CD4-positive, alpha-beta T cell treated with Interleukin-17A for 4 hours (primary cell): ENCODE measurements around the gene ITPK1.
"Not testable (repeated sequence)": the region's sequence is repeated elsewhere in the genome, so short reads cannot be mapped to it uniquely, and the experiment has no call there.

Experiments
- DNase-seq: peaks from one replicate; pipeline ENCODE4 v3.0.0-alpha.2; 2020; ENCODE audit warnings: mixed read lengths

Gene ITPK1

DNA sequence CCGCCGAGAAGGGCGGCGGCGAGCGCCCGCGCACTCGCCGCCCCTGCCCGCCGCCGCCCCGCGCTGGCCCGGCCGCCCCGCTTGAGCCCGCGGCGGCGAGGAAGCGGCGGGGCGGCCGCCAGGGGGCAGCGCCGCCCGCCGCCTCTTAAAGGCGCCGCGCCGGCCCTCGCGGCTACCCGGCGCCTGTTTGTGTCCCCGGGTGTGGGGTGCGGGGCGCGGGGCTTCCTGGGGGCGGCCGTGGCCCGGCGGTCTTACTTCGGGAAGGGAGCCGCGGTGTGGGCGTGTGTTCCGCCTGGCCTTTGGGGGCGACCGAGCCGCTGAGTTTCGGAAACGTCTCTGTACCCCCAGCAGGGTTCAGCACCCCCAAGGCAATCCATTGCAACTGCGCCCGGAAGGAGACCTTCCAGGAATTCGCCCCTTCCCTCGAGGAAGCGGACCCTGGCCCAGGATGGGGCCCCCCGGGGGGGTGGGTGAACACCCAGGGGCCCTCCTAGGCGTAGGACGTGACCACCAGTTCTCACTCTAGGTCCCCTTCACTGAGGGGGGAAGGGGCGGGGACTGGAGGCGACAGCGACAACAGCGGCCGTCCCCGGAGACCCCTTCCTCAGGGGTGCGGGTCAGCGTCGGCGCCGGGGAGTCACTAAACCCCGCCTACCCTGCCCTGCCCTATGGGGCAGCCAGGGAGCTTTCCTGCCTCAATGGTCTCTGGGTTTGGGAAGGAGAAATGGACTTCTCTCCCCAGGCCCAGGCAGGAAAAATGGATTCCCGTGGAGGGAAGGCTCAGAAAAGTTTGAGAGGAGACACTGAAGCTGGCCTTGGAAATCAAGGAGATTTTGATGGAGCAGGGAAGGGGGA, at the start of gene ITPK1:
Gene ITPK1, minus strand, starts transcription at position 105 of the 855 bp plus-strand sequence. CDS start 762 bp downstream, outside the sequence.
- peak; percentile 67 for DNase-seq

DNA sequence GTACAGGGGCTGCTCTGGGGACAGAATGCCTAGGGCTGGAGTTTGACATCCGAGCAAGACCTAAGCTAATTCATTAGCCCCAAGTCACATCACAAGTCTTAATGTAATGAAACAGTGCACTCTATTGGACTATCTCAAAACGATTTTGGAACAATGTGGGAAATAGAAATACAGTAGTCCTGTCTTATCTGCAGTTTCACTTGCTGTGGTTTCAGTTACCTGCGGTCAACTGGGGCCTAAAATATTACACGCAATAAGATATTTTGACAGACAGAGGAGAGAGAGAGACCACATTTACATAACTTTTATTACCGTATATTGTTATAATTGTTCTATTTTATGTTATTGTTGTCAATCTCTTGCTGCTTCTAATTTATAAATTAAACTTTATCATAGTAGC, 47.8 kb upstream of the ITPK1 start:
- no peak for DNase-seq

DNA sequence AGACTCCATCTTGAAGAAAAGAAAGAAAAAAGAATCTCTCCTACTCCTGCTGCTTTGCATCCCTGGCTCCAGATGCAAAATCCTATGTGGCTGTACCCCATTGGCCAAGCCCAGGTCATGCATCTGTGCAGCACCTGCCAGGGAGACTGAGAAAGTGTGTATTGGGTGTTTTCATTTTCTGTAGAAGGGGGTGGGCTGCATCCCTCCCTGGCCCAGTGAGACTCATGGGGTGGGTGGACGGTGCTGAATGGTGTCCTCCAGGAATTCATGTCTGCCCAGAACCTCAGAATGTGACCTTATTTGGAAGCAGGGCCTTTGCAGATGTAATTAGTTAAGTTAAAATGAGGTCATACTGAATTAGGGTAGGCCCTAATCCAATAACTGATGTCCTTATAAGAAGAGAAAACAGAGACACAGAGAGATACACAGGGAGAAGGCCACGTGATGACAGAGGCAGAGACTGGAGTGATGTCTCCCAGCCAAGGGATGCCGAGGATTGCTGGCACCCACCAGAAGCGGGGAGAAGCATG, 45.8 kb upstream of the ITPK1 start:
- no peak for DNase-seq

GRCh38 chr14:93160353-93160801, 44.7 kb upstream of the ITPK1 start:
- no peak for DNase-seq

DNA sequence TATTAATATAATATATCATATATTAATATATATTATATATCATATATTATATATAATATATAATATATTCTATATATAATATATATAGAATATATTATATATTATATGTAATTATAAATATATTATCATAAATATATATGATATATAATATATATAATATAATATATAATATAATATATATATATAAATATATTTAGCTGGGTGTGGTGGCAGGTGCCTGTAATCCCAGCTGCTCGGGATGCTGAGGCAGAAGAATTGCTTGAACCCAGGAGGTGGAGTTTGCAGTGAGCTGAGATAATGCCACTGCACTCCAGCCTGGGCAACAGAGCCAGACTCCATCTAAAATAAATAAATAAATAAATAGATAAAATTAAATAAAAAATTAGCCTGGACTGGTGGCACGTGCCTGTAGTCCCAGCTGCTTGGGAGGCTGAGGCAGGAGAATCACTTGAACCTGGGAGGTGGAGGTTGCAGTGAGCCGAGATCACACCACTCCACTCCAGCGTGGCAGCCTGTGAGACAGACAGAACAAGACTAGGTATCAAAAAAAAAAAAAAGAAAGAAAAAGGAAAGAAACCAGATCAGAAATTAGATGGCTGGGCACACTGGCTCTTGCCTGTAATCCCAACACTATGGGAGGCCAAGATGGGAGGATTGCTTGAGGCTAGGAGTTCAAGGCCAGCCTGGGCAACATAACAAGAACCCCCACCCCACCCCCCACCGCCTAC, 44.1 kb upstream of the ITPK1 start:
- not testable (repeated sequence) for DNase-seq

DNA sequence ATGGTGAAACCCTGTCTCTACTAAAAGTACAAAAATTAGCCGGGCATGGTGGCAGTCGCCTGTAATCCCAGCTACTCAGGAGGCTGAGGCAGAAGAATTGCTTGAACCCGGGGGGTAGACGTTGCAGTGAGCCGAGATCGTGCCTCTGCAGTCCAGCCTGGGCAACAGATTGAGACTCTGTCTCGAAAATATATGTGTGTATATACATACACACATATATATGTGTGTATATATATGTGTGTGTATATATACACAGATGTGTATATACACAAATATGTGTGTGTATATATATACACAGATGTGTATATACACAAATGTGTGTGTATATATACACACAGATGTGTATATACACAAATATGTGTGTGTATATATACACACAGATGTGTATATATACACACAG, 42.6 kb upstream of the ITPK1 start:
- not testable (repeated sequence) for DNase-seq

GRCh38 chr14:93156693-93157369, 41.1 kb upstream of the ITPK1 start:
- no peak for DNase-seq

DNA sequence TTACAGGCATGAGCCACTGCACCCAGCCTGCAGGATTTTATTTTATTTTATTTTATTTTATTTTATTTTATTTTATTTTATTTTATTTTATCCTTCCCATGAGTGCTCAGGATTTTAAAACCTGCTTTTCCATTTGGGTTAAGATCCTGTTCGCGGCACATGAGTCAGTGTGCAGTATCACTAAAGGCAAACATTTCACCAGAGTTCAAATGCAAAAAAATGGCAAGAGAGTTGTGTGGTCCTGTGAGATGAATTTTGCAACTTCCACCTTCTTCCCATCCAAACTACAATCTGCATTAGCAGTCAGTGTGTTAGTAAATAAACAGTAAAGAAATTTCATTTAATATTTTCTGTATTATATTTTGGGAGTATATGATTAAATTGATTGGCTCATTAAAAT, 39.9 kb upstream of the ITPK1 start:
- no peak for DNase-seq

GRCh38 chr14:93153121-93153520, 37.4 kb upstream of the ITPK1 start:
- no peak for DNase-seq

DNA sequence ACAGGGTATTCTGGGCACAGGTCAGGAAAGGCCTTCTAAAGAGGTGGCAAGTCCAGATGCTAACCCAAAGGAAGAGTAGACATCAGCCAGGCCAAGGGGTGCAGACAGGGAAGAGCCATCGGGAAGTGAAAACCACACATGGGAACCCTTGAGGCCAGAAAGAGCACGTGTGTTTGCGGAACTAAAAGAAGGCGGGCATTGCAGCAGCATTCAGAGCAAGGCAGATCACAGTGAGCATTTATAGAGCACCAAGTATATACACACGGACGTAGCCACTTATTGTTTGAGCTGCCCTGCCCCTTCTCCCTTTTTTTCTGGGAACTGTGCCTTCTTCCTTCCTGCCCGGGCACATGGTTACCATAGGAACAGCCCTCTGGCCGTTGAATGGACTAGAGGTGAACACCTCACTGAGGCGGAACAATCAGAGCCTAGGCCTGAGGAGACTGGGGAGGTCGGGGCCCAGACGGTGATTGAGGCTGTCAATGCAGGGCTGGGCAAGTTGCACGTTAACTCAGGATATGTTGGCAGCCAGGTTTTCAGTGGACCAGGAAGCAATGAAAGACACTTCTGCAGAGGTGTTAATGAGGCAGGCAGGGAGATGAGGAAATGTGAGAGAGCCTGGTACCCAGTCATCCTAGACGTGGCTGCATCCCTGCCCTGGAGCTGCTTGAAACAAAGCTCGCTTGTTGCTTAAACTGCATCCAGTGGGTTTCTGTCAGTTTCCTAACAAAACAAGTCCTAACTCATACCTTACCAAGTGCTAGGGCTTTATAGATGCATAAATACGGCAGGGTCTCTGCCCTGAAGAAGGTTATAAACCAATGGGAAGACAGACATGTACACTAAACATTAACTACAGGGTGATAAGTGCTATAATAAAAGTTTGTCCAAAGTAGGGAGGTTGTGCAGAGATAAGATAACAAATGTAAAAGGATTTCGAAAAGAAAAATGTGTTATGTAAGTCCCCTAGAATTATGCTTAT, 34.8 kb upstream of the ITPK1 start:
- no peak for DNase-seq

GRCh38 chr14:93148979-93149378, 33.3 kb upstream of the ITPK1 start:
- DNase-seq = no peak

GRCh38 chr14:93146119-93146518, 30.4 kb upstream of the ITPK1 start:
- DNase-seq = no peak

DNA sequence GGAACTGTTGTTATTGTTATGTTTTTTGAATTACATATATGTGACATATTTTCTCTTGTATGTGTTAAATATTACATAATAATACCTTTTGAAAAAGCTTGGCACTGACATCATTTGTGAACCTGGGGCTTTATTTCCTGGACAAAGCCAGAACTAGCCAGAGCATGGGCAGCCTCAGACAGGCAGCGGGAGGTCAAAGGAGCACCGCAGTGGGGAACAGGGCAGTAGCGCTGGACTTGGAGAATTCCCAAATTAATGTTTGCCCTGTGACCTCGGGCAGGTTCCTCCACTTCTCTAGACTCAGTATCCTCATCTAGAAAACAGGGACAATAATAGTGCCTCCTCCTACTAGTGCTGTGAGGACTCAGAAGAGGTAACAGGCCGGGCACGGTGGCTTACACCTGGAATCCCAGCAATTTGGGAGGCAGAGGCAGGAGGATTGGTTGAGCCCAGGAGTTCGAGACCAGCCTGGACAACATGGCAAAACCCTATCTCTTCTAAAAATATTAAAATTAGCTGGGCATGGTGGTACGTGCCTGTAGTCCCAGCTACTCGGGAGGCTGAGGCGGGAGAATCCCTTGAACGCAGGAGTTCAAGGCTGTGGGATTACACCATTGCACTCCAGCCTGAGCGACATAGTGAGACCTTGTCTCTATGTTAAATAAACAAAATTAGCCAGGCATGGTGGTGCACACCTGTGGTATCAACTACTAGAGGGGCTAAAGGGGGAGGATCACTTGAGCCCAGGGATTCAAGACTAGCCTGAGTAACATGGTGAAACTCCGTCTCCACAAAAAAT, 27.3 kb upstream of the ITPK1 start:
- DNase-seq = no peak

DNA sequence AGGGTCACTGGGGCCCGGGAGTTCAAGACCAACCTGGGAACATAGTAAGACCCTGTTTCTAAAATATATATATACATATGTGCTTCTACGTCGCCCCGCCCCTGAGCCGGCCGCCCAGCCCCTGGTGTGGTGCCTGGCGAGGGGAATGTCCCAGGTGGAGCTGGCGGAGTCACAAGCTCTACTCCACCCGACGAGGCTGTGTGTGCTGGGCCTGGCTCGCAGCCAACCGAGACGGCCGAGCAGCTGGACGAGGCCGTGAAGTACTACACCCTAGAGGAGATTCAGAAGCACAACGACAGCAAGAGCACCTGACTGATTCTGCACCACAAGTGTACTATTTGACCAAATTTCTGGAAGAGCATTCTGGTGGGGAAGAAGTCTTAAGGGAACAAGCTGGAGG, 22.1 kb upstream of the ITPK1 start:
- DNase-seq = no peak

DNA sequence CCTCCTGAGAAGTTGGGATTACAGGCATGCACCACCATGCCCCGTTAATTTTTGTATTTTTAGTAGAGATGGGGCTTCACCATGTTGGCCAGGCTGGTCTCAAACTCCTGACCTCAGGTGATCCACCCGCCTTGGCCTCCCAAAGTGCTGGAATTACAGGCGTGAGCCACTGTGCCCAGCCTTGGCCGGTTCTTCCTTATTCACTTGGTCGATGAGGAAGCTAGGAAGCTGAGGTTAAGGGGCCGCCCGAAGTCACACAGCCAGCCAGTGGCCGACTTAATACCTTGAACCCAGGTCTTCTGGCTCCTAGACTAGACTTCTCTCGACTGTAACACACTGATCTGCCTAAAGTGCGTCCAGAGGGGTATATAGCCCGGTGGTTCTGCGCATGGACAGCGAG, 20.8 kb upstream of the ITPK1 start:
- DNase-seq = not testable (repeated sequence)

DNA sequence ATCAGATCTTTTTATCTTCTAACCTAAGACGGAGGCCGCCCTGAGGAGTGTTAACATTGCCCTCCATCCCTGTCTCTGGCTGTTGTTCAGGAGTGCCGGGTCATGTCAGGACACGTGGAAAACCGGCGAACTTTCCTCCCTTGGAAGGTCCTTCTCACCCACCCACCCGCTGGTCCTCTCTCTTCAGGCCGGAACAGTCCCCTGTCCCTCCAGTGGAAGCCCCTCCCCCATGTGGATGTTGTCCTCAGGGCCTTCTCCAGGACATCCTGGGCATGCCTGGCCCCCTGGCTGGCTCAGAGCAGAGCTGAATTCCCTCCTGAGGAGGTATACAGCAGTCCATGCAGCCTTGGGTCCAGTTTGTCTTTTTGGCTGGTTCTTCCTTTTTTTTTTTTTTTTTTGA, 20.3 kb upstream of the ITPK1 start:
- DNase-seq = no peak

- no peak for DNase-seq
Observed at GRCh38 chr14:93135399-93135798, 19.7 kb upstream of the ITPK1 start.

DNA sequence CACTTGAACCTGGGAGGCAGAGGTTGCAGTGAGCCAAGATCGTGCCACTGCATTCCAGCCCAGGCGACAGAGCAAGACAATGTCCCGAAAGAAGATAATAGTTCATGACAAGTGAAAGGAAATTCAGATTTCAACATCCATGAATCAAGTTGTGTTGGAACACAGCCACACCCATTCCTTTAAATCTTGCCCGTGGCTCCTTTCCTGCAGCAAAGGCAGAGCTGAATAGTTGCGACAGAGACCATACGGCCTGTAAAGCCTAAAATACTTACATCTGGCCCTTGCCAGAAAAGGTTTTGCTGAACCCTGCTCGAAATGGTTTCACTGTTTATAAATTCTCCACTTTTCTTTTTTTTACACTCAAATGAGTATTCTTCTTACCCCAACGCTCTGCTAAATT, 17.7 kb upstream of the ITPK1 start:
- no peak for DNase-seq

DNA sequence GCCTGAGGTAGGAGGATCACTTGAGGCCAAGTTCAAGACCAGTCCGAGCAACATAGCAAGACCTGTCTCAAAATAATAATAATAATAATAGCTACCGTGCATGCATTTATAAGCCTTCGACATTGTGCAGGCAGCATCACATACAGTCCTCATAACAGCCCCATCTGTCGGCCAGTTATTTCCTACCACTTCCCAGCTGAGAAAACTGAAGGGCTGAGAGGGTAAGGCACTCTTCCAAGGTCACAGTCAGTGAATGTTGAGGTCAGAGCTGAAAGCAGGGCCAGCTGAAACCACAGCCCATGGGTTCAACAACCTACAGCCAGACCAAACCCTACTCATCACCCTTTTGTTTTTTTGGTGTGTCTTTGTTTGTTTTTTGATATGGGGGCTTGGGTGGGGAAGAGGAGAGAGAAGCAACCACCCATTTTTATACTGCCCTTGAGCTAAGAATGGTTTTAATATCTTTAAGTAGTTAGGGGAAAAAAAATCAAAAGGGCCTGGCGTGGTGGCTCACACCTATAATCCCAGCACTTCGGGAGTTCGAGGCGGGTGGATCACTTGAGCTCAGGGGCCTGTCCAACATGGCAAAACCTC, 16.8 kb upstream of the ITPK1 start:
- DNase-seq = peak; percentile 50

GRCh38 chr14:93131257-93131820, 15.6 kb upstream of the ITPK1 start:
- DNase-seq = not testable (repeated sequence)
